A549 treated with AZD9567 at 1 μM for 4 hours (cell line): ENCODE measurements around the gene TBC1D21. TPM values are rescaled to one million over a fixed set of nuclear protein-coding genes. Genes with fewer than 3 reads are reported as not detected.

Source experiments
- total RNA-seq: library from RNA; stranded (reverse); fragments of 200-300 nt; extraction: Qiagen RNA extraction; gene quantifications from 5 replicates; pipeline ENCODE4 v1.2.3, GENCODE V29; 2022; ENCODE audit not compliant: insufficient read depth

TBC1D21 gene
- not detected in 5 replicates for total RNA-seq

GRCh38 chr15:73873456-73873855 is at the start of gene TBC1D21:
TBC1D21 (plus strand) TSS chr15:73873564; CDS start chr15:73873710, 146 bp downstream.

GRCh38 chr15:73926219-73927002 is 53.0 kb downstream of the TBC1D21 start, which contains the start of gene LOXL1:
LOXL1 (plus strand) TSS chr15:73926462; CDS start chr15:73926784, 322 bp downstream.

Other genes starting within 250 kb of the TBC1D21 start
- gene NPTN, start 240.2 kb upstream of the TBC1D21 start, total RNA-seq: 189 to 250 TPM (median 199 TPM) in 5 replicates
- 68.3 to 75.6 TPM (median 69.6 TPM) in 5 replicates for gene CD276, start 189.2 kb upstream of the TBC1D21 start, total RNA-seq
- 1.5 to 2.3 TPM (median 2.0 TPM) in 4 of 5 replicates, not detected in the other for gene INSYN1, start 120.2 kb upstream of the TBC1D21 start, total RNA-seq
- gene LOXL1, start 52.9 kb downstream of the TBC1D21 start, total RNA-seq: 0.36 to 0.82 TPM (median 0.69 TPM) in 4 of 5 replicates, not detected in the other
- 12.5 to 13.8 TPM (median 13.0 TPM) in 5 replicates for gene STOML1, start 118.7 kb downstream of the TBC1D21 start, total RNA-seq
- gene PML, start 121.2 kb downstream of the TBC1D21 start, total RNA-seq: 8.1 to 15.1 TPM (median 14.3 TPM) in 5 replicates
- 0.02 to 0.25 TPM (median 0.16 TPM) in 4 of 5 replicates, not detected in the other for gene GOLGA6A, start 209.0 kb downstream of the TBC1D21 start, total RNA-seq